Tibial nerve (tissue), 4 donors: Measurements from ENCODE around the gene BMF. TPM values are rescaled to one million over a fixed set of nuclear protein-coding genes. Genes with fewer than 3 reads are reported as not detected.

Source experiments
- DNase-seq, 2 donors: peaks; one replicate each; pipeline ENCODE4 v3.0.0-alpha.2; 2019; ENCODE audit warnings: low spot score in 2 of 2
- H3K27ac ChIP-seq, 4 donors: fragments of 200-600 bp; sonication (generic) in 3 of 4; one replicate each; pipeline ENCODE4 v1.5.1; 2017 to 2019; ENCODE audit warnings: mild to moderate bottlenecking in 1 of 4
- H3K27me3 ChIP-seq, 2 donors: fragments of 200-600 bp; sonication (generic) in 1 of 2; one replicate each; pipeline versions ENCODE4 v1.5.1 to v1.6.0; 2017 to 2019
- H3K36me3 ChIP-seq, 3 donors: fragments of 200-600 bp; sonication (generic); one replicate each; pipeline ENCODE4 v1.5.1; 2018 to 2019
- H3K4me1 ChIP-seq, 4 donors: fragments of 200-600 bp; sonication (generic) in 3 of 4; one replicate each; pipeline ENCODE4 v1.5.1; 2017 to 2019
- H3K4me3 ChIP-seq, 4 donors: fragments of 200-600 bp; sonication (generic) in 3 of 4; one replicate each; pipeline ENCODE4 v1.5.1; 2017 to 2019; ENCODE audit warnings: mild to moderate bottlenecking in 1 of 4, moderate library complexity in 1 of 4
- H3K9me3 ChIP-seq, 4 donors: fragments of 200-600 bp; sonication (generic) in 3 of 4; one replicate each; pipeline ENCODE4 v1.5.1; 2017 to 2019
- EP300 ChIP-seq, 2 donors: sonication (generic); formaldehyde crosslinking; IDR thresholded peaks; one replicate each; pipeline ENCODE4 v1.6.1; 2017; ENCODE audit warnings: antibody characterized with exemption in 2 of 2, mild to moderate bottlenecking in 1 of 2
- POLR2A ChIP-seq, 2 donors: fragments of 450-650 bp; IDR thresholded peaks; one replicate each; pipeline ENCODE4 v1.6.1; 2017; ENCODE audit warnings: antibody characterized with exemption in 2 of 2, mild to moderate bottlenecking in 2 of 2, moderate library complexity in 2 of 2
- WGBS, 2 donors: methylation state at CpG; one replicate each; pipeline ENCODE4 v1.1.5; 2018; 5-methylcytosine and 5-hydroxymethylcytosine counted together
- total RNA-seq, 4 donors: library from RNA; depleted of rRNA; stranded (reverse); fragments of >200 nt; gene quantifications; one replicate each; pipeline ENCODE4 v1.1.0, GENCODE V29; 2016
- TF ChIP-seq, protein P1 (sequence below), 5 experiments: fragments of 200-600 bp in 3 of 5; fragments of 450-650 bp in 2 of 5; sonication (generic) in 3 of 5; IDR thresholded peaks; one replicate each; pipeline ENCODE4 v1.5.1; 2016 to 2019; ENCODE audit warnings: antibody characterized with exemption in 5 of 5, mild to moderate bottlenecking in 3 of 5, moderate library complexity in 2 of 5

The BMF gene
- total RNA-seq, 4 donors from 2014 or later: 2.7 to 6.3 (median 4.2) TPM

DNA sequence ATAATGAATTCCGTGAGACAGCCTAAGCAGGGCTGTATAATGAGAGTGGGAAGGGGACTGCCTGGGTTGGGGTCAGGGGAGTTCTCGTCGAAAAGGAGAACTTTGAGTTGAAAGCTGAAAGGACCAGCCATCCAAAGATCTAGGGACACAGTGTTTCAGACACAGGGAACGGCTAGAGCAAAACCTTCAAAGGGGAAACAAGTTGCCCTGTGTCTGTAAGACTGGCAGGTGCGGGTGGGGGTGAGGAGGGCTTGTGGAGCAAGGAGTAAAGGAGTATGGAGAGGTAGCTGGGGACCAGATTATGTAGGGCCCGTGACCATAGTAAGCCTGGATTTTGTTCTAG, 68.4 kb downstream of the BMF start:
- WGBS, 2 donors: 64 to 67% methylated on average over 6 of the region's 6 CpGs
- peaks cover 0 to 20% (median 0%) of the 10 kb centered on the region in 3 donors for H3K36me3 ChIP-seq
- peak overlapping the region in 2 of 4 donors; percentile 58 to 96 for H3K27ac ChIP-seq
- TF ChIP-seq EP300 (IDR thresholded peaks at IDR 0.05) (no peak), POLR2A (IDR thresholded peaks at IDR 0.05) (no peak)
- TF ChIP-seq, protein P1, sequence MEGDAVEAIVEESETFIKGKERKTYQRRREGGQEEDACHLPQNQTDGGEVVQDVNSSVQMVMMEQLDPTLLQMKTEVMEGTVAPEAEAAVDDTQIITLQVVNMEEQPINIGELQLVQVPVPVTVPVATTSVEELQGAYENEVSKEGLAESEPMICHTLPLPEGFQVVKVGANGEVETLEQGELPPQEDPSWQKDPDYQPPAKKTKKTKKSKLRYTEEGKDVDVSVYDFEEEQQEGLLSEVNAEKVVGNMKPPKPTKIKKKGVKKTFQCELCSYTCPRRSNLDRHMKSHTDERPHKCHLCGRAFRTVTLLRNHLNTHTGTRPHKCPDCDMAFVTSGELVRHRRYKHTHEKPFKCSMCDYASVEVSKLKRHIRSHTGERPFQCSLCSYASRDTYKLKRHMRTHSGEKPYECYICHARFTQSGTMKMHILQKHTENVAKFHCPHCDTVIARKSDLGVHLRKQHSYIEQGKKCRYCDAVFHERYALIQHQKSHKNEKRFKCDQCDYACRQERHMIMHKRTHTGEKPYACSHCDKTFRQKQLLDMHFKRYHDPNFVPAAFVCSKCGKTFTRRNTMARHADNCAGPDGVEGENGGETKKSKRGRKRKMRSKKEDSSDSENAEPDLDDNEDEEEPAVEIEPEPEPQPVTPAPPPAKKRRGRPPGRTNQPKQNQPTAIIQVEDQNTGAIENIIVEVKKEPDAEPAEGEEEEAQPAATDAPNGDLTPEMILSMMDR (IDR thresholded peaks at IDR 0.05): no peak
- peaks cover 0 to 43% (median 12%) of the 10 kb centered on the region in 4 donors for H3K4me1 ChIP-seq
- no peaks in the 10 kb centered on the region for H3K27me3 ChIP-seq
- H3K9me3 ChIP-seq: no peaks in the 10 kb centered on the region
- DNase-seq: no peak
- peak overlapping the region in 1 of 4 donors; percentile 79 for H3K4me3 ChIP-seq

DNA sequence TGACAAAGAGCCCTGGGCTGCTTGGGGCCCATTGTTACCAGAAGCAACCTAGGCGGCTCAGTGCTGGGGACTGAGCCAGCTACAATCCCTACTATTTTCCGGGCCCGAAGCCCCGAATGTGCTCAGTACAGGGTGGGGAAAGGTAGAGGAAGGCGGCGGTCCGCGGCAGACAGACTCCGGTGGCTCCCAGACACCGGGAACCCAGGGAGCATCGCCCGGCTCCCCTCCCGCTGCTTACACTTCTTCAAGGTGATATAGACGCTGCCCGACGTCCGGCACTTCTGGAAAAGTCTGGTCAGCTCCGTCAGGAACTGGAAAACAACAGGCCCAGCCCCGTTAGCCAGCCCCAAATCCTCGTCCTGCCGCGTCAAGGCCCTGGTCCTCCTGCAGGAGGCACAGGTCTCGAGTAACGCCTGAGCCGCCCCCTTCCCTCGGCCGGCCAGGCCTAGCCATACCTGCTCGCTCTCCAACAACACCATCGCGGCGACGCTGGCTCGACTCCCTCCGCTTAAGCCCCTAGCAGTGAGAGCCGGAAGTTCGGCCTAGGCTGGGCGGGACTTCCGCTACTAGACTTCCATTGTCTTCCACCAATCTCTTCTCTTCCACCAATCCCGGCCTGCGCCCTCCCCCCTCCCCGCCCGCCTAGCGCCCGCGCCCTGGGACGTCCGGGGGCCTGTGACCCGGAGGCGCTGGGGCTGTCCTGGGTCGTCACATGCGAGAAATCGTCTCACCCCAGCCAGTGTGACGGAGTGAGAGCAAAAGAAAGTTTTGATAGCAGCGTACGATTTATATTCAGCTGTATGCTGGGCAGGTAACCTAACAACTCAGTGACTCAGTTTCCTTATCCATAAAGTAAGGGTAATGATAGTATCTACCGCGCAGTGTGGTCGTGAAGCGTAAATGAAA, 69.8 kb downstream of the BMF start, which contains the start of gene SRP14:
TSS of gene SRP14 (minus strand) at position 544 of the 906 bp plus-strand sequence. CDS start at position 479, 65 bp downstream.
- peak; percentile 88 to 91 for DNase-seq
- peak in 1 of 2 donors; percentile 98 for TF ChIP-seq EP300 (IDR thresholded peaks at IDR 0.05)
- TF ChIP-seq POLR2A (IDR thresholded peaks at IDR 0.05): peak; percentile 45 to 85
- TF ChIP-seq, protein P1 (IDR thresholded peaks at IDR 0.05): peak in 3 of 5 experiments; percentile 25 to 83 (median 79)
- Histone ChIP-seq H3K4me1 (peaks cover 0 to 37% (median 8%) of the 10 kb centered on the region in 4 donors), H3K4me3 (peak within 1 kb of the TSS; percentile 68 to 79 (median 78)), H3K9me3 (no peaks in the 10 kb centered on the region), H3K27ac (peak within 1 kb of the TSS; percentile 91 to 96 (median 95)), H3K36me3 (peaks cover 0 to 34% (median 0%) of the 10 kb centered on the region in 3 donors), H3K27me3 (no peaks in the 10 kb centered on the region)
- WGBS, 2 donors: 0% methylated on average over 52 to 53 of the region's 59 CpGs

DNA sequence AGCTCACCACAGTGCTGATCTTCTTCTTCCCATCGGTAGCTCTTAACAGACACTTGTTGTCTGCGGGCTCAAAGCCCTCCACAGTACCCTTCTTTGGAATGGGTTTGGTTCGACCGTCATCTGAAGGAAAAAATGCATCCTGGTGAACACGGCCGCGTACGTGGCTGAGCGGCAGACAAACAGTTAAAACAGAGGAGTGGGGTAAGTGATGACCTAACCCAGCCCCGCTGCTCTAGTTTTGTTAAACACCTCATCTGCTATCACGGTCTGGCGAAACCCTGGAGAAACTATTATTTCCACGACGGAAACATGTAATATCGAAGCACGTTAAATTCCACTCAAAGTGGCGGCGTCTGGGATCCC, 70.4 kb downstream of the BMF start:
- Histone ChIP-seq H3K4me3 (peak overlapping the region; percentile 68 to 79 (median 78)), H3K36me3 (peaks cover 0 to 40% (median 0%) of the 10 kb centered on the region in 3 donors), H3K4me1 (peaks cover 0 to 40% (median 8%) of the 10 kb centered on the region in 4 donors), H3K27ac (peak overlapping the region; percentile 91 to 96 (median 95)), H3K9me3 (no peaks in the 10 kb centered on the region), H3K27me3 (no peaks in the 10 kb centered on the region)
- DNase-seq: no peak
- no peak for TF ChIP-seq POLR2A (IDR thresholded peaks at IDR 0.05)
- TF ChIP-seq, protein P1 (IDR thresholded peaks at IDR 0.05): no peak
- TF ChIP-seq EP300 (IDR thresholded peaks at IDR 0.05): no peak
- WGBS, 2 donors: 1 to 3% methylated on average over 18 of the region's 18 CpGs

Other genes starting within 250 kb of the BMF start
- gene GPR176, start 188.6 kb downstream of the BMF start, total RNA-seq: 10 to 100 TPM in 2 of 4 donors, 1 to 10 TPM in 2; 2.4 to 18.6 (median 9.1) TPM
- 10 to 100 TPM; 42.3 to 58.8 (median 54.1) TPM for gene EIF2AK4, start 174.8 kb downstream of the BMF start, total RNA-seq
- gene SRP14, start 69.7 kb downstream of the BMF start, total RNA-seq: 100 to 1,000 TPM; 194 to 357 (median 229) TPM
- gene BUB1B, start 52.2 kb upstream of the BMF start, total RNA-seq: 1 to 10 TPM in 2 of 4 donors, under 1 TPM in 1, not detected in 1; 0.22 to 6.9 (median 3.9) TPM
- 1 to 10 TPM in 1 of 4 donors, under 1 TPM in 1, not detected in 2; 0.84 to 2.0 TPM for gene PAK6, start 130.2 kb upstream of the BMF start, total RNA-seq
- not detected for gene ANKRD63, start 174.2 kb upstream of the BMF start, total RNA-seq
- gene PLCB2, start 199.1 kb upstream of the BMF start, total RNA-seq: 10 to 100 TPM; 14.9 to 42.3 (median 17.0) TPM
- 10 to 100 TPM; 13.8 to 25.9 (median 20.5) TPM for gene INAFM2, start 214.8 kb upstream of the BMF start, total RNA-seq
- 10 to 100 TPM; 19.3 to 22.8 (median 21.2) TPM for gene CCDC9B, start 232.1 kb upstream of the BMF start, total RNA-seq
- not detected for gene PHGR1, start 242.2 kb upstream of the BMF start, total RNA-seq
- under 1 TPM; under 0.01 to 0.22 (median 0.10) TPM for gene DISP2, start 249.3 kb upstream of the BMF start, total RNA-seq